ENCODE measurements around the gene CYFIP1. TPM values are rescaled to one million over a fixed set of nuclear protein-coding genes. Genes with fewer than 3 reads are reported as not detected.

Gene CYFIP1
- total and polyA plus RNA-seq, 9 of the 15 experiments (the other 6 are each of a cell fraction or from before 2014, with no cell fraction given): 3.8 to 59.8 (median 28.3) TPM

GRCh38 chr15:22954326-22954725 is 25.8 kb downstream of the CYFIP1 start:
- Histone ChIP-seq H3K4me1 (replicated peaks in 1 of 2; ENCODE audit: control insufficient read depth in 2 of 2, insufficient read depth in 2 of 2, low read length in 2 of 2) (peaks cover 5 to 26% of the 10 kb centered on the region in 2 experiments; a peak in 4 of 5 replicates), H4K20me1 (replicated peaks; ENCODE audit: control insufficient read depth, insufficient read depth, low read length) (peaks cover 4% of the 10 kb centered on the region), H3K27me3 (ENCODE audit: control insufficient read depth in 2 of 2, insufficient read depth in 2 of 2, low read length in 2 of 2) (no peaks in the 10 kb centered on the region), H3K9ac (ENCODE audit: insufficient read depth in 1 of 2, low read depth in 2 of 2, low read length in 2 of 2) (no peak overlapping the region), H3K4me2 (ENCODE audit: insufficient read depth, low read length) (no peak overlapping the region), H3K27ac (ENCODE audit: extremely low read depth, low read depth, low read length) (no peak overlapping the region), H3K4me3 (no peak overlapping the region), H3K9me3 (replicated peaks; ENCODE audit: control insufficient read depth, insufficient read depth, low read depth, low read length) (no peaks in the 10 kb centered on the region), H2AFZ (ENCODE audit: low read depth, low read length) (no peak overlapping the region), H3K9me1 (ENCODE audit: control insufficient read depth, insufficient read depth, low read length) (peaks cover 10% of the 10 kb centered on the region), H3K79me2 (ENCODE audit: control insufficient read depth, insufficient read depth, low read length) (peaks cover 25% of the 10 kb centered on the region), H3K36me3 (ENCODE audit: control insufficient read depth, insufficient read depth, low read length) (no peaks in the 10 kb centered on the region)
- in situ Hi-C loops (cut with MboI) (no loop called here), intact Hi-C loops (cut with micrococcal nuclease) (no loop called here)
- no TSS peak for BruUV-seq (replicated peaks)
- ATAC-seq: no peak
- WGBS (ENCODE audit: insufficient coverage, low coverage, missing lambda C conversion rate): 77% methylated on average over 12 of the region's 12 CpGs
- TF ChIP-seq ZNF589 (CRISPR knock-in tag; IDR thresholded peaks at IDR 0.05; ENCODE audit: low read depth): no peak
- TF ChIP-seq ZNF316 (IDR thresholded peaks at IDR 0.05): peak; percentile 6; the same call in 1 of the 2 replicates
- FAIRE-seq: no peak
- POLR2A ChIA-PET: interaction anchor here (0.5 to 1.3 kb wide), 5 partner anchors 9 to 654 kb away, joined by 3 to 4 read pairs (median 3); no protein-coding TSS in a partner anchor
- CTCF ChIA-PET (ENCODE audit: low intra/inter-chr PET ratio): no interaction called here
- DNase-seq (ENCODE audit: extremely low read depth in 1 of 4, low spot score in 3 of 4): no peak

GRCh38 chr15:22952796-22953579 is 27.2 kb downstream of the CYFIP1 start:
- DNase-seq (ENCODE audit: extremely low read depth in 1 of 4, low spot score in 3 of 4): no peak
- Histone ChIP-seq H3K36me3 (ENCODE audit: control insufficient read depth, insufficient read depth, low read length) (no peaks in the 10 kb centered on the region), H3K79me2 (ENCODE audit: control insufficient read depth, insufficient read depth, low read length) (peaks cover 38% of the 10 kb centered on the region), H3K4me3 (no peak overlapping the region), H3K9ac (ENCODE audit: insufficient read depth in 1 of 2, low read depth in 2 of 2, low read length in 2 of 2) (0 out of 4 replicates have a peak overlapping the region, but pooled peaks of 1 of the 2 experiments have one; percentile 6), H3K9me1 (ENCODE audit: control insufficient read depth, insufficient read depth, low read length) (peaks cover 6% of the 10 kb centered on the region), H3K27me3 (ENCODE audit: control insufficient read depth in 2 of 2, insufficient read depth in 2 of 2, low read length in 2 of 2) (no peaks in the 10 kb centered on the region), H3K4me2 (ENCODE audit: insufficient read depth, low read length) (no peak overlapping the region), H2AFZ (ENCODE audit: low read depth, low read length) (no peak overlapping the region), H3K9me3 (replicated peaks; ENCODE audit: control insufficient read depth, insufficient read depth, low read depth, low read length) (no peaks in the 10 kb centered on the region), H3K27ac (ENCODE audit: extremely low read depth, low read depth, low read length) (no peak overlapping the region), H3K4me1 (replicated peaks in 1 of 2; ENCODE audit: control insufficient read depth in 2 of 2, insufficient read depth in 2 of 2, low read length in 2 of 2) (peaks cover 17 to 28% of the 10 kb centered on the region in 2 experiments), H4K20me1 (replicated peaks; ENCODE audit: control insufficient read depth, insufficient read depth, low read length) (peaks cover 16% of the 10 kb centered on the region)
- intact Hi-C loops (cut with micrococcal nuclease) (no loop called here), in situ Hi-C loops (cut with MboI) (no loop called here)
- TF ChIP-seq ZNF316 (IDR thresholded peaks at IDR 0.05) (peak; percentile 43; the same call in 1 of the 2 replicates), C11orf30 (IDR thresholded peaks at IDR 0.05; ENCODE audit: low read depth) (peak; percentile 10; the same call in 1 of the 2 replicates), SPI1 (IDR thresholded peaks at IDR 0.05; ENCODE audit: borderline replicate concordance, low read depth, low read length) (no peak), ZNF57 (CRISPR knock-in tag; IDR thresholded peaks at IDR 0.05) (no peak), ZNF518B (CRISPR knock-in tag; IDR thresholded peaks at IDR 0.05) (no peak), RNF2 (IDR thresholded peaks at IDR 0.05) (no peak), LARP7 (IDR thresholded peaks at IDR 0.05) (no peak)
- FAIRE-seq: no peak
- BruUV-seq (replicated peaks): no TSS peak
- no peak for ATAC-seq
- ChIA-PET POLR2A (interaction anchor here (1.2 kb wide), 1 partner anchor 16 kb away, joined by 4 read pairs; no protein-coding TSS in a partner anchor), CTCF (ENCODE audit: low intra/inter-chr PET ratio) (no interaction called here)
- WGBS (ENCODE audit: insufficient coverage, low coverage, missing lambda C conversion rate): 78% methylated on average over 18 of the region's 21 CpGs

Data from K562 (cell line).